GM21447 (cell line): ENCODE data around the gene FMN1.
A peak's percentile ranks its signal among the peaks of the same experiment; 100 is the strongest.

Experiments used
- ATAC-seq: cut with Tn5 transposase; IDR thresholded peaks from one replicate; pipeline ENCODE4 v1.9.1; 2021; ENCODE audit not compliant: unreplicated experiment

The FMN1 gene

GRCh38 chr15:32739522-32740063 lies 454.9 kb downstream of the FMN1 start:
- no peak for ATAC-seq

DNA sequence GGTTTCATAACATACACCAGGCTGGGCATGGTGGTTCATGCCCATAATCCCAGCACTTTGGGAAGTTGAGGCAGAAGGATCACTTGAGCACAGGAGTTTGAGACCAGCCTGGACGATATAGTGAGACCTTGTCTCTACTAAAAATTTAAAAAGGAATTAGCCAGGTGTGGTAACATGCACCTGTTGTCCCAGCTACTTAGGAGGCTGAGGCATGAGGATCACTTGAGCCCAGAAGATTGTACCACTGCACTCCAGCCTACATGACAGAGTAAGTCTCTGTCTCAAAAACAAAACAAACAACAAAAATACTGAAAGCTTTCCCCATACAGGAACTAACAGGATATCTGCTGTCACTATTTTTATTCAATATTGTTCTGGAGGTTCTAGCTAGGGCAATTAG lies 455.8 kb downstream of the FMN1 start:
- ATAC-seq: no peak

- no peak for ATAC-seq
Observed at GRCh38 chr15:32737304-32737703, 457.2 kb downstream of the FMN1 start.

- ATAC-seq: no peak
Observed at GRCh38 chr15:32736701-32737061, 457.8 kb downstream of the FMN1 start.

DNA sequence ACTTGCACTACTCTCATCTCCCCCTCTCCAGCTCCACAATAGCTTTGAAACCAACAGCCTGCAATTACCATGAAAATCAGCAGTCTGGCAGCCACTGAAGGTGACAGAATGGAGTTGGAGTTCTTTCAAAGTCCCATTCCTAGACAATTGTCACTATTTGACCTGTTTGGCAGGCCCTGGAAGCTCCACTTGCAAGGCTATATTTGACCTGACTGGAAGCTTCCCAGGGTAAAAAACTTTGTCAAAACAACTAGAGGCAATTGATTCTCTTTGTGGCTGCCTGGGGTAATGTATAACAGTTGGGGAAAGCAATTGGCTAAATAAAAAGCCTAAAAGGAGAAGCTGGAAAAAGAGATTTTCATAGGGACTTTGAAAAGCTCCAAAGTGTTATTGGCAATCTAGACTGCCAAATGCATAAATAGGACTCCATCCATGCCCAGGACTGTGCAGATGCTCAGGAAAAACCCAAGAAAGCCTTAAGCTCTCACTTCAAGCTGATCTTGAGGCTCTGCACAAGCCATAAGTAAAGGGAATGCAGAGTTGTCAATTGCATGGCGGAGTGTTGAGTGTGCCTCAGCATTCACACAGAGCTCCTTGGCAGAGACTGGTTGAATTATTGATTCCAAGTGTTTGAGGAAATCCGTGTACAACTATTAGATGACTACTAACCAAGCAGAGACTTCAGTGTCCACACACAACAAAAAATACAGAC lies 458.4 kb downstream of the FMN1 start:
- ATAC-seq: no peak

DNA sequence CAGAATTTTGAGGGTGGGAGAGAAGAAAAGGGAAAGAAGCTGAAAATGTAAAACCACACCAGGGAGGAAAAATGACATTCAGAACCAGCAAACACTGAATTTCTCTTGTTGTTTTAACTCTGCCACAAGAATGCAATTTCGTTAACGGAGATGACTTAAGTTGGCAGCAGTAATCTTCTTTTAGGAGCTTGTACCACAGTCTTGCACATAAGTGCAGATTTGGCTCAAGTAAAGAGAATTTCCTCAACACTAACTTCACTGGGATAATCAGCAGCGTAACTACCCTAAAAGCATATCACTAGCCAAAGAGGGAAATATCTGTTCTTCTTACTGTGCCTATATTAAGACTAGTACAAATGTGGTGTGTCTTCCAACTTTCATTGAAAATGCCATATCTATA lies 461.2 kb downstream of the FMN1 start:
- no peak for ATAC-seq

- no peak for ATAC-seq
Observed at GRCh38 chr15:32732574-32733157, 461.8 kb downstream of the FMN1 start.

DNA sequence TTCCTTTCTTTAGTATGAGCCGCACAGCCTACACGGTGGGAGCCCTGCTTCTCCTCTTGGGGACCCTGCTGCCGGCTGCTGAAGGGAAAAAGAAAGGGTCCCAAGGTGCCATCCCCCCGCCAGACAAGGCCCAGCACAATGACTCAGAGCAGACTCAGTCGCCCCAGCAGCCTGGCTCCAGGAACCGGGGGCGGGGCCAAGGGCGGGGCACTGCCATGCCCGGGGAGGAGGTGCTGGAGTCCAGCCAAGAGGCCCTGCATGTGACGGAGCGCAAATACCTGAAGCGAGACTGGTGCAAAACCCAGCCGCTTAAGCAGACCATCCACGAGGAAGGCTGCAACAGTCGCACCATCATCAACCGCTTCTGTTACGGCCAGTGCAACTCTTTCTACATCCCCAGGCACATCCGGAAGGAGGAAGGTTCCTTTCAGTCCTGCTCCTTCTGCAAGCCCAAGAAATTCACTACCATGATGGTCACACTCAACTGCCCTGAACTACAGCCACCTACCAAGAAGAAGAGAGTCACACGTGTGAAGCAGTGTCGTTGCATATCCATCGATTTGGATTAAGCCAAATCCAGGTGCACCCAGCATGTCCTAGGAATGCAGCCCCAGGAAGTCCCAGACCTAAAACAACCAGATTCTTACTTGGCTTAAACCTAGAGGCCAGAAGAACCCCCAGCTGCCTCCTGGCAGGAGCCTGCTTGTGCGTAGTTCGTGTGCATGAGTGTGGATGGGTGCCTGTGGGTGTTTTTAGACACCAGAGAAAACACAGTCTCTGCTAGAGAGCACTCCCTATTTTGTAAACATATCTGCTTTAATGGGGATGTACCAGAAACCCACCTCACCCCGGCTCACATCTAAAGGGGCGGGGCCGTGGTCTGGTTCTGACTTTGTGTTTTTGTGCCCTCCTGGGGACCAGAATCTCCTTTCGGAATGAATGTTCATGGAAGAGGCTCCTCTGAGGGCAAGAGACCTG lies 463.5 kb downstream of the FMN1 start:
- no peak for ATAC-seq

DNA sequence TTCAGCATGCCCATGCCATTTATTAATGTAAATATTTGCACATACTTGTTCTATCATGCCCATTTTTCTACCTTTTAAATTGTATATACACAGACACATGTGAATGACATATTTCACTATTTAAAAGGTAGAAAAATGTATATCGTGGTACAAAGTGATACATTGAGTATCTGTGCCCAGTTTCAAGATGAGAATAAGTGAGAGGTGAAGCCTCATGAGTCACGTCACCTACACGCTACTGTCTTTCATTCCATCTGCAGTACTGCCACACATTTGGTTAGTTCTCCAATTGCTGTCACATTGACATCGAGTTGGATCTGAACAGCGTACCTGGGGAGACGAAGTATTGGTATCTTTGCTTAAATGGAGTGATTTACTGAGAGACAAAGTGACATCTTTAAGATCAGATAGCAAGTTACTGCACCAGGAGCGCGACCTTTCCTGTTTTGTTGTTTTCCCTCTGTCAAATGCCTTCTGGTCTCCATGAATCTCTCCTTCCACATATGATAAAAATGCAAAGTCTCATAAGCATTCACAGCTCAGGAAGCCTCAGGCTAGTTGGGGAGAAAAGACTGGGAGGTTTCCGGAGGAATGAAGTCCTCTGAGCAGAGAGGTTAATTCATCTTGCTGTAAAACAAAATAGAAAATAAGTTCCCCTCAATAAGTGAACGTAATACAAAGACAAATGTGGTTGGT lies 464.7 kb downstream of the FMN1 start:
- no peak for ATAC-seq

DNA sequence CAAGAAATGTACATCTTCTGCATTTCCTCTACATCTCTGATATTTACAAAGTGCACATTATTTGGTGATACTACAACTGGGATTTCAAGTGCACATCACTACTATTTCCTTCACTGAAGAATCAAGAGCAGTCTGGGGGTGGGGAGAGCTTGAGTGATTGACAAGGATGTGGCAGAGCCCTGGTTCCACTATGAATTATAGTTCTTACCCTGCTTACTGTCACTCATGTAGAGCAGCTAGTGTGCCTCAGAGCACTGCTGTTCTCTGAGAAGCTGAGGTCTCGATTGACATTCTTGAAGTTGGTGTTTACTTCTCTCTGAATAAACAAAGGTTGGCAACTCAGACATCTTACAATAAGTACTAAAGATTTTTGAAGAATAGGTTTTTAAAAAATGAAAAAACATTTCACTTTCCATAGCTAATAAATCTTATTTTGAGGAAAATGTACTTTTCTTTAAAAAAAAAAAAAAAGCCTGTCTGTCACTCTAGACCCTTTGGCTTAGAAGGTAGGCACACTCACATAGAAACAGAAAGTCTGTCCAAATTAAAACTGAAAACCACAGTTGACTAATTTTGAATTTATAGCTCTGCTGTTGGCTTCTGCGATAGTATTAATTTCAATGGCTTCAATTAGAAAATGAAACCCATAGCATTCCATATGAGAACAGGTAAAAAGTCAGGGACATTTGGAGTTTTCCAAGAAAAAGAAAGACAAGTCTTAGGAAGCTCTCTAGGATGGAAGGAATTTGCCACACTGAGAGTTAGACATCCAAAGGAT lies 471.2 kb downstream of the FMN1 start:
- peak; percentile 88 for ATAC-seq

DNA sequence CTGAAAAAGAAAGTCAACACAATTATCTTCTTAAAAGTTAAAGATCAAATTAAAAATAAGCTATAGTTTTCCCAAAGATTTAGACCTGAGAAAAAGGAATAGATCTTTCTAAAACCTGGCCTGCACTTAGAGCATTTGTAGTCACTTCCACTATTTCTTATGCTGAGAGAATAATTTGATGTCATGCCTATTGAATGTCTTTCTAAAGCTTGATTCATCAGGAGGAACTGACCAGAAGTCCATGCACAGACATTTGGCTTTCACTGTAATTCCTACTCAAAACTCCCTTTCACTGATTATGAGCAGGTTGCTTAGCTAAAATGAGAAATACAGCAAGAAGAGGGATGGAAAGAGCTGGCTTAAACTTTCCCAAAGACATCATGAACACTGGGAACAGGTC lies 472.4 kb downstream of the FMN1 start:
- no peak for ATAC-seq

- ATAC-seq: no peak
Observed at GRCh38 chr15:32721596-32721995, 472.9 kb downstream of the FMN1 start.

DNA sequence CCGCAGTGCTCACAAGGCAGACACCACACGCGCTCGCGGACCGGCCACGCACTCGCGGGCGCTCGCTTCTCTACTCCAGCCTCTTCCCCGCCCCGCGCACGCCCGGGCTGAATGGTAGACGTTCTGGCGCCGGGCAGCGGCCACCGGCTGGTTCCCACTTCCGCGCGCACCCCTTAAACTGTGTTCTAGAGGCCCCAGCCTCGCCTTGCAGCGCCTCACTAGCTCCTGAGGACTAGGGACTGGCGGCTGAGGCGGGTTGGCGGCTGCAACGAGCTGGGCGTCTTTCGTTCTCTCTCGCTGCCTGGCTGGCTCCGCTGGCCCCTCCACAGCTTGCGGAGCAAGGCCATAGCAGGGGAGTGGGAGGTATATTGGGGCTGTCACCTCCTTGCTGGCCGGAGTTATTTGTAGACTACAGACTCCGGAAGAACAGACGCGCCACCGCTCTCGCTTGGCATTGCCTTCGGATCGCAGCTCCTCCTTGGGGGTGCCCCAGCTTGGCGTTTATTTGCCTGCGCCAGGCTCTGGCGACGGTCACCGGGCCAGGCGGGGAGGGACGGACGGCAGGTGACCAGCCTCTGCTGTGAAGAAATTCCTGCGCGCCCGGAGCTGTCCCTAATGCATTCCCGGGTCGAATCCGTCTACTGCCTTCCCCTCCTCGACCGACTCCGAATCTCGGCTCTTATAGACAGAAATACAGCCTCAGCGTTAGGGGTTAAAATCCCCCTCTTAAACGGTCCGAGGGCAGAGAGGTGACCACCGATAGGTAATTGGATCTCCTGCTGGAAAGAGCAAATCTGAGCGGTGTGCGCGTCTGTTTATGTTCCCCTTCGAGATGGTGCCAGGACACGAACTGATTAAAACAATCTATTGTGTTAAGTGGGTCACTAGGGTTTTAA lies 475.4 kb downstream of the FMN1 start:
- no peak for ATAC-seq

GRCh38 chr15:32718227-32718820 lies 476.2 kb downstream of the FMN1 start:
- no peak for ATAC-seq

DNA sequence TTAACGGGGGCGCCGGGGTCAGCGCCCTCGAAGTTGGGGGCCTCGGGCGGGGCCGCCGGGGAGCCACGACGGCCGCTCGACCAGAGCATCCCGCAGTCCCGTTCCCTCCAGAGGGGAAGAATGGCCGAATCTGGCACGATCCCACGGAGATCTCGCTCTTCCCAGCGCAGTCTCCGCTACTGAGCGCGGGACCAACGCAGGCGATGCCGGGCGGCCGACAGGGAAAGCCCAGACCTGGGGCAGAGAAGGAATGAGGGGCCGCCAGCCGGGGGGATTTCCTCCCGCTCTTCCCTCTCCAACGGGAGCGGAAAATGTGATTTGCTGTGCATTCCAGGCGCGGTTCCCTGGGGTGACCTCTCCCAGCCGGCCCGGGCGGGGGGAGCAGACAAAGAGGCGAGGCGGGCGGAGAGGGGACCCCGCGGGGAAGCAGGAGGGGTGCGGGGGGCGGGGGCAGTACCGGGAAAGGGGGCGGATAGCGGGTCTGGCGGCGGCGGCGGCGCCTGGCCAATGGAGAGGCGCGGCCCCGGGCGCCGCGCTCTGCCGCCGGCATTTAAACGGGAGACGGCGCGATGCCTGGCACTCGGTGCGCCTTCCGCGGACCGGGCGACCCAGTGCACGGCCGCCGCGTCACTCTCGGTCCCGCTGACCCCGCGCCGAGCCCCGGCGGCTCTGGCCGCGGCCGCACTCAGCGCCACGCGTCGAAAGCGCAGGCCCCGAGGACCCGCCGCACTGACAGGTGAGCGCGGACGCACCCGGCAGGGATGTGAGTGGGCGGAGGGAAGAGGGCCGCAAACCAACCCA lies 476.9 kb downstream of the FMN1 start, which contains the start of gene GREM1:
GREM1 (plus strand) TSS at position 579 of the 801 bp plus-strand sequence. CDS start 12,687 bp downstream, outside the sequence.
- ATAC-seq: no peak

- ATAC-seq: no peak
Observed at GRCh38 chr15:32716915-32717425, 477.5 kb downstream of the FMN1 start.

DNA sequence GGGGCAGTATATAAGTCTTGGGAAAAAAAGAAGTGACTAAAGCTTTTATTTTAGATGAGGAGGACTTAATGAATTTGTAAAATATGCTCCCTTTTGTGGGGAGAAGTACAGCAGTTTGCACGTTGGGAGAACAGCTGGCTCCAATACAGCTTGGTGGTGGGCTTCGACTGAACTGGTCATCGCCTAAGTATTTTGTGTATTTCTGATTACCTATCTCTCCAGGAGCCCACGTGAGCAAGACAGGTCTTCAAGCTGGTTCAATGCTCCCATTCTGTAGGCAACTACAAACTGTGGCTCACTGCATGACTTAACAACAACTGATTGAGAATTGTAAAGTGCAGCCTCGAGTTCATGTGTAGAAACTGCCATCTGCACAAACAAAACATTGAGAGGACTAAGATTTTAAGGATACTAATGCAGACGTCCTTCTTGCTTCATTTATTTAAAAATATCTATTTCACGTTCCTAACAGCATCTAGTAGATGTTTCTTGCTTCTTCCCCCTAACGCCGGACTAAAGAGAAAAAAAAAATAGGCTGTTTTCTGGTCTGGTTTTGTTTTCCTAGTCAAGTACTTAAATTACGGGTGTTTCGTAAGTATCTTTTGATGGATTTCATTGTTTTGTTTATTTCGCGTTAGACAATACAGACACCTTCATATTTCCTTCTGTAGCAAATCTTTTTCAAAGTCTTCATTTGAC lies 478.1 kb downstream of the FMN1 start:
- ATAC-seq: no peak
